ENCODE data around the gene RICTOR.

The RICTOR gene

DNA sequence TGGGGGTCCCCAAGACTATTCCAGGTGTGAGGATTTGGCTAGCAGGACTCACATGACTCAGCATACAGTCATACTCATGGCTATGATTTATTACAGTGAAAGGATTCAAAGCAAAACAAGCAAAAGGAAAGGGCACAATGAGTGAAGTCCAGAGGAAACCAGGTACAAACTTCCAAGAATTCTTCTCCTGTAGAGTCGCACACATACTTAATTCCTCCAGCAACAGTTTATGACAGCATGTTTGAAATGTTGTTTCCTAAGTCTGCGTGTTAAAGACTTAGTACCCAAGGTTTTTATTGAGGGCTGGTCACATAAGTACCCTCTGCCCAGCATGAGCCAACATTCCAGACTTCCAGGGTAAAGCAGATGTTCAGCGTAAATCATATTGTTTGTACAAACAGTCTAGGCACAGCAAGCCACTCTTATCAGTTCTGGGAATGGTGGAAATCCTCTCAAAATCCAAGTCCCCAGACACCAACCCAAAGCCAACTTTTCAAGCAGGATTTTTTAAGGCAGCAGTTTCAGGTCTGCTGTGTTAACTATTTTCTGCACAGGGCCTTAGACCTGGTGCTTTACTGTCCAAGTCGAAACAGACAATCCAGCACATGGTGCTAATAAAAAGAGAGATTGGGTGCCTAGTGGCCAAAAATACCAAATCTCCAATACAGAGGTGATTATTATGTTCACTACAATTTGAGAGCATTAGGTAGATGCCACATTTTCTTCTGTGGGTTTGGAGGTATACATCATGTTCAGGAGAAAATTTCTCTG lies 18.6 kb upstream of the RICTOR start:
- no peak for DNase-seq

- no peak for DNase-seq
Observed at GRCh38 chr5:39091940-39092580, 17.9 kb upstream of the RICTOR start.

GRCh38 chr5:39083968-39084367 lies 9.8 kb upstream of the RICTOR start:
- no peak for DNase-seq

- DNase-seq, result no peak
Observed at GRCh38 chr5:39082995-39083394, 8.8 kb upstream of the RICTOR start.

- DNase-seq, result peak; percentile 32
Observed at GRCh38 chr5:39080597-39081204, 6.5 kb upstream of the RICTOR start.

DNA sequence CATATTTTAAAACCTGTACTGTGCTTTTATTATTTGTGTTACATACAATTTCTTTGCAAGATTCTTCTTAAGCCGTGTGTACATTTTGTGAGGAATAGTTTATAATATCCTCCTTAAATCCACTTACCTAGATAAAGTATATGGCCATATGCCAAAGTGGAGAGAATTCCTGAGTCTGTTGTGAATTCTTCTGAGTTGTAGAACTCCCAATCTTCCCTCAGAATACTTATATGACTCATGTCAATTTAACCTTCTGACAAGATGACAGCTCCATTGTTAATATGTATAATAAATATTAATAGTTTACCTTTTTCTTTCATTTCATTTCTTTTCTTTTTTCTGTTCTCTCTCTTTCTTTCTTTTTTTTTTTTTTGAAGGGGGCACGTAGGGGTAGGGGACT lies 6.0 kb upstream of the RICTOR start:
- no peak for DNase-seq

DNA sequence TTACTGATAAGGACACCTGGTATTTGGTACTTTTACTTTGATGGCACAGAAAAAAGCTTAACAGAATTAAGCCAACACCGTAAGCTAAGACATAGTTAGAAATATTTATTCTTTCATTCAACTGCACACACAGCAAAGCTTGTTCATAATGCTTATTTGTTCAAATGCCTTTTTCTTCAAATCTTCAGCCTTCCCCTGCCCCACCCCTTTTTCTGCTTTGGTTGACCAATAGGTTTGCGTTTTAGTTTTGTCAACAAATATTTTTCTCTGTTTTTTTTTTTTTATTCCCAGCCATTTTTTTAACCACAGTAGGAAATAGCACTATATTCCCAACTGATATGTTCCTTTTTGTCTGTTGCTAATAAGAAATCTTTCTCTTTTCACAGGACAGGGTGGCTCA lies 4.9 kb upstream of the RICTOR start:
- no peak for DNase-seq

- DNase-seq, result no peak
Observed at GRCh38 chr5:39076757-39077728, 2.8 kb upstream of the RICTOR start.

DNA sequence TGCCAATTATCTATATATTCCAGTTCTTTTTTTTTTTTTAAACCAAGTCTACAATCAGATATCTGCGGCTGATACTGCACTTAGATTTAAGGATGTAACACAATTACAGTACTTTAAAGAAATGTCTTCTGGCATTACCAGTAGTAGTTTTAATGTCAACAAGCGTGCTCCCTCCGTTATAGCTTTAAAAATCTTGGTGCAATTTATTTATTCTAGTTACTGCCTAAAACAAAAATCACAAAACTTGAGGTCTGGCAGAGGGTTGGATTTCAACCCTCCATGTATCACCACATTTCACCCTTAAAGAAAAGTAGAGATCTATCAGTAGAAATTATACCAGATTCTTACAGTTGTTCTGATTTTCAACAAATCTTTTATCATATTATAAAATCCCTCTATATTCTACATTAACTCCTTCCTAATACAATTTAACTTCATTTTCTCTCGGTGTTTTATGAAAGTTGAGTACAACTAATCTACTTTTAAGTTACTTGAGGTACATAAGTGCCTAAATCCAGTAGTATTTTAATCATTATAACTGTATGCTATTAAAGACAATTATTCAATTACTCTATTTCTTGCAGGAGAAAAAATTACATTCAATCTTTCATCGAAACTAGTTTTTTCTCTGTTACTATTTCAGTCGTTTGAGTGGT lies 2.0 kb upstream of the RICTOR start:
- no peak for DNase-seq

DNA sequence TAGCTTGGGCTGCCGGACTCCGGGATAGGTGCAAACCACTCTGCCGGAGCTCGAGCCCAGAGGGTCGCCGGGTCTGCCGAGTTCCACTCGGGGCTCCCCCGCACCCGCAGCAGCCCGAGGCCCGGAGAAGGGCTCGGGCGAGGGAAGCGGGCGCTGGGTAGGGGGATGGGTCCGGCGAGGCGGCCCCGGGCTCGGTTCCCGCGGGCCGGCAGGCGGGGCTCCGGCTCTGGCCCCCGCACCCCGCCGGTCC lies 507 bp downstream of the RICTOR start:
- DNase-seq, result peak; percentile 38

DNA sequence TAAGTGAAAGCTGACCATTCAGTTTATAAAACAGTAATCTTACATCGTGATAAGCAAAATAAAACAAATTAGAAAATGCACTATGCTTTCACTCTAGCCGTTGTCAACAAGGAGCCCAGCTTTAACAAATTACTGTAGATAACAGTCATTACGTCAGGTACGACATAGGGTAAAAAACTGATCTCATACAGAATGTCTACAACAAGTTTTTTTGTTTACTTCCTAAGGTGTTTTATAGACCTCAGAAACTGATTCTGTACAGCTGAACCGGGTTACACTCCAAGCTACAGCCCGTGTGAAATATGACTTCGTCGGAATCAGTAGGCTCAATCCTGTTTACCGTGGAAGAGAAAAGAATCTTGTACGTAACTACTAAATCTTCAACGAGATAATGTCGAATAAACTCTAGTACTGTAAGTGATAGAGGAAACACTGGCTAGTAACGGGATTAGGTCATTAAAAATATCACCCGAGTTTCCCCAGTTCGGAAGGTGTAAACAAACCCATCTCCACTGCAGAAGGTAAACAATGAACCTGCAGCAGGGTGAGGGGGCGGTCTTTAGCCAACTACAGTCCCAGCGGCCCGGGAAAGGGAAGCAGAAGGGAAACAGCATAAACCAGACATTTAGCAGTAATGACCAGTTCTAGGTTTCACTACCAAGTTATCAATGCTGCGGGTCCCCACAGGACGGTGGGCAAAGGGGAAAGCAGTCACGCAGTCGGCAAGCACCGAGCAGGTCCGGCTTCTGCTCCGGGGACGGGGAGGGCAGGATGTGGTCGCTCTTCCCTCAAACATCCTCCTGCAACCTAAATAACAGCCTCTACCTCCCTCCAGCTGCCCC lies 1.1 kb downstream of the RICTOR start:
- DNase-seq, result peak; percentile 31

DNA sequence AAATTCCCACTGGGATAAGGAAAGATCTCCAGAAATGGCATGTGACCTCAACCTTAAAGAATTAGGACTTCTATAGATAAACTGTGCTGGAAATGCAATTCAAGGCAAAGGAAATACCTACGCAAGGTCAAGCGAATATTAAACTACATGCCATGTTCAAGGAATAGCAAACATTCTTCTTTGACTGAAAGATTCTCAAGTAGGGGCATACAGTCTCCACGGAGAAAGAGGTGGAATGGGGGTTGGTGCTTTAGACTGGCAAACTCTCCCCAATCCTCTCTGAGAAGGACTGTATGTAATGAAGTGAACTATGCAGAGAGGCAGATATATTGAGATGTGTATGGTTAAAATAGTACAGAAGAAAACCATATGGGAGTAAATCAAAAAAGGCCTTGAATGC lies 6.1 kb downstream of the RICTOR start:
- no peak for DNase-seq

DNA sequence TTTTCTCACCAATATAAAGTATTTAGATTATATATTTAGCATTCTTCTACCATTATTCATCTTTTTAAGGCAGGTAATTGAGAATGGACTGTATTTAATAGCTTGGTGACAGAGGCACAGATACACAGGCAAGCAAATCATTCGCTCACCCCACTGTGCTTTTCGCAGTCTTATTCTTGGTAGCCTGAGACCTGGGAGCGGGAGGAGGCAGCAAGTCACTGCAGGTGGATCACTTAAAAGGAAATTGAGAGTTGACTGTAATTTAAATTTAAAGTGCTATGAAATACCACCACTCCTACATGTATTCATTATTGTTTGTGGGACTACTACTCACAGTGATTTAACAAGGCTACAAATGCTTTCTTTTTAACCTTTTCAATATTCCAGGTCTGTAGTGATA lies 9.7 kb downstream of the RICTOR start:
- DNase-seq, result no peak

DNA sequence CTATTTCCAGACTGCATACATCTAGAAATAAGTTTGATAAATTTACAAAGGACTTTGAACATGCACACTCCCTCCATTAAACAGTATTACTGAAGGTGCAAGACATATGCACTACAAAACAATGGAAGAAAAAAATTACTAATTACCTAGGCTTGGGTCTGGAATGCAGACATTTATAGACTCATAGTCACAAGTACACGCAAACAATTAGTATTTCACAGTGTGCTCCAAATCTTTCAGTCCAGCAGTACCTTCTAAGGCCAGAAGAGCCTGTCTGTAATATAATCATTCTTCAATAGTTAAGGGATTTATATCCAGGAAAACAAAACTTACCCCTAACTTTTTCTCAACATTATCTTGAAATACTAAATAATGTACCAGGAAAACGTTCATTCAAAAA lies 11.2 kb downstream of the RICTOR start:
- DNase-seq, result no peak

DNA sequence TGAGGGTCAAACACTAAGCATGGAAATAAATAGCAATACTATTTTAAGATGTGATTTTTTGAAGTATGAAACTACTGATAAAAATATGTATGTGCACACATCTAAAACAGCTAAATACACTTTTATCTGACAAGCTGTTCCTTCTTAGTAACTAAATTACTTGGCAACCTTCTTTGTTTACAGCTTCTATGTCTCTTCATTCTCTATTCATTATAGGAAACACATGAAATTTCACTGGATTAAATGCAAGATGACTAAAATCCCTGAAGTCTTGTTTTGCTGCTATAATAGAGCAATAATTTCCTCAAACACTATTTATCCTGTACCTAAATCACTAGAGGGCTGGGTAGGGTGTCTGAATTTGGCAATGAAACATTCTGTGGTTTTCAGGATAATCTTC lies 11.7 kb downstream of the RICTOR start:
- no peak for DNase-seq

- no peak for DNase-seq
Observed at GRCh38 chr5:39062104-39062503, 12.1 kb downstream of the RICTOR start.

DNA sequence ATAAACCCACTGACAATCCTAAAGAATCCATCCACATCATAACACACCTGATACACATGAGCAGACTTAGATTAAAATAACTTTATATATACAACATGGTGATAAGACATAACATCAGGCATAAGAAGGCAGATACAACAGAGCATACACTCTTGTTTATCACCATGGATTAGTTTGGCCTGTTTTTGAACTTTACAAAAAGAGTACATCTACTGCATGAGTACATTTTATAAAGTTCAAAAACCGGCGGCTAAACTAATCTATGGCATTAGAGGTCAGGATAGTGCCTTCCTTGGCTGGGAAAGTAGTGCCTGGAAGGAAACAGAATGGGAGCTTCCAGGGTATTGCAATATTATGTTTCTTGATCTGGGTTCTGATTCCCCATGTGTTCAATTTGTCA lies 15.1 kb downstream of the RICTOR start:
- DNase-seq, result no peak

DNA sequence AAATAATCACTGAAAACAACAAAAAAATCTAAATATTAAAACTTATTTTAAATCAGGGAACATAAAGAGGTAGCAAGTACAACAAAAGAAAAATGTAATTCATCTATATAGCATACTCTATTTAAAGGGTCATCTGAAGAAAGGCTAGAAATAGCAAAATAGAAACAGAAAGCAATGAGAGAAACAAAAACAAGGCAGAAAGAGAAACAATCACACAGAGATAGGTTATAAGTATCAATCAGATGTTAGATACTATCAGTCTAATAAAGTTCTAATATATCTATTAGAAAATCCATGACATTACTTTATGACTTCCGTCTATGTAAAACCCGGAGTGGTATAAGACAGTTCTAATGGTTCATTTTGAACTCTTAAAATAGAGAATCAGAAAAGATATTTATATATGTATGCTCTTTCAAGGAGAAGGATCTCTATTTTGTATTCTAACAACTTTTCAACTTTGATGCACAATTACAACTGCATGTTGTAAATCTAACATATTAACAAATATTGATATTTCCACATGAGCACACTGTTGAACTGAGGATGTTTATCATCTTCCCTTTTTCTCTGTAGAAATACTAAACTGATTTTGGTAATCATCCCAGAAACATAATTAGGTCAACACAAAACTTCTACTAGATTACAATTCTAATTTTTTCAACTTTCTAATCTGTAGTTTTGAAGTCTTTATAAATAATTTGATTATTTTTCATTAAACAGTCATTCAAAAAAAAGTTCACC lies 15.8 kb downstream of the RICTOR start:
- DNase-seq, result no peak

DNA sequence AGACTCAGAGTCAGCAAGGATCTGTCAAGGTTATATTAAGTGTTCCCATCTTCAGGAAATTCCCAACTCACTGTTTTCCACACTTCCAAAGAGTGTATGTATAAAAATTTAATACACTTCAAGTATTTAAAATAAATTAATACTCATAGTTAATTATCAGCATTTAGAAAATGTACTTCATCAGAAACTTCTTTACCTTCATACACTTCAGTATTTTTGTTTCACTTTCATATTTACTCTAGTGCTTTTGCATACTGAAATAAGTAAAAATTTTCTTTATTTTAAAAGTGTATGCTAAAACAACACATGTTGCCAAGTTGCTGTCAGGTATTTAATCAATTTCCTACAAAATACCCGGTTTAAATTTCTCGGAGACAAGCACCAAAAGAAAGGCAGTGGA lies 16.5 kb downstream of the RICTOR start:
- DNase-seq, result no peak

- no peak for DNase-seq
Observed at GRCh38 chr5:39055768-39056398, 18.3 kb downstream of the RICTOR start.
